Measurements from ENCODE around the gene SLC25A43.

GRCh38 chrX:119410854-119411253 lies 11.7 kb downstream of the SLC25A43 start:
- TF ChIP-seq FOXM1 (IDR thresholded peaks at IDR 0.05; ENCODE audit: borderline replicate concordance, low read depth) (no peak), EP300 (IDR thresholded peaks at IDR 0.05; ENCODE audit: borderline replicate concordance) (no peak), REST (IDR thresholded peaks at IDR 0.05; ENCODE audit: low read depth) (no peak), CEBPB (IDR thresholded peaks at IDR 0.05) (no peak), YY1 (IDR thresholded peaks at IDR 0.05; ENCODE audit: low read depth) (no peak), RAD21 (IDR thresholded peaks at IDR 0.05; ENCODE audit: low read depth) (no peak), CREB1 (IDR thresholded peaks at IDR 0.05; ENCODE audit: low read depth) (no peak), NFIC (IDR thresholded peaks at IDR 0.05) (no peak), MAX (IDR thresholded peaks at IDR 0.05) (no peak), EGR1 (IDR thresholded peaks at IDR 0.05) (no peak), TAF1 (IDR thresholded peaks at IDR 0.05; ENCODE audit: low read depth) (no peak), USF1 (IDR thresholded peaks at IDR 0.05) (no peak)

All from Ishikawa (cell line).